Smooth muscle cell (in vitro differentiated cells): ENCODE data around the gene DISP3. TPM values are rescaled to one million over a fixed set of nuclear protein-coding genes. Genes with fewer than 3 reads are reported as not detected.

Experiments
- DNase-seq: peaks from one replicate; lab custom pipeline; 2025; ENCODE audit not compliant: unreplicated experiment; lab: John Stamatoyannopoulos, UW
- H2AFZ ChIP-seq: fragments of 200-600 bp; sonication (generic); 2 replicates; pipeline ENCODE4 v1.6.0; 2016; ENCODE audit warnings: antibody characterized with exemption, low read depth, mild to moderate bottlenecking
- H3F3A ChIP-seq: fragments of 200-600 bp; sonication (generic); 2 replicates; pipeline ENCODE4 v1.6.0; 2017; ENCODE audit warnings: antibody characterized with exemption, low read depth
- H3K27ac ChIP-seq: fragments of 200-600 bp; sonication (generic); 2 replicates; pipeline ENCODE4 v1.5.1; 2016; ENCODE audit warnings: low read depth, mild to moderate bottlenecking
- H3K27me3 ChIP-seq: fragments of 200-600 bp; sonication (generic); 2 replicates; pipeline ENCODE4 v1.6.1; 2016; ENCODE audit warnings: low read depth, mild to moderate bottlenecking
- H3K36me3 ChIP-seq: fragments of 200-600 bp; sonication (generic); 2 replicates; pipeline ENCODE4 v1.5.1; 2016; ENCODE audit warnings: low read depth
- H3K4me1 ChIP-seq: fragments of 200-600 bp; sonication (generic); 2 replicates; pipeline ENCODE4 v1.5.1; 2016; ENCODE audit warnings: low read depth
- H3K4me2 ChIP-seq: fragments of 200-600 bp; sonication (generic); 2 replicates; pipeline ENCODE4 v1.6.0; 2016; ENCODE audit warnings: mild to moderate bottlenecking
- H3K4me3 ChIP-seq: fragments of 200-600 bp; sonication (generic); 2 replicates; pipeline ENCODE4 v1.5.1; 2016; ENCODE audit warnings: mild to moderate bottlenecking
- H3K79me2 ChIP-seq: fragments of 200-600 bp; sonication (generic); 2 replicates; pipeline ENCODE4 v1.6.0; 2016; ENCODE audit warnings: low read depth, mild to moderate bottlenecking
- H3K9ac ChIP-seq: fragments of 200-600 bp; sonication (generic); 2 replicates; pipeline ENCODE4 v1.6.0; 2016; ENCODE audit warnings: low read depth
- H3K9me3 ChIP-seq: fragments of 200-600 bp; sonication (generic); replicated peaks from 2 replicates; pipeline ENCODE4 v1.5.1; 2016; ENCODE audit warnings: low read depth
- H4K20me1 ChIP-seq: fragments of 200-600 bp; sonication (generic); 2 replicates; pipeline ENCODE4 v1.6.0; 2016; ENCODE audit warnings: low read depth
- CTCF ChIP-seq: fragments of 200-600 bp; sonication (generic); IDR thresholded peaks from 2 replicates; pipeline ENCODE4 v1.5.1; 2017; ENCODE audit warnings: borderline replicate concordance, mild to moderate bottlenecking, antibody characterized with exemption; ENCODE audit not compliant: insufficient read depth, poor library complexity, severe bottlenecking
- WGBS: methylation state at CpG from one replicate; pipeline ENCODE4 v1.1.7; 2016; ENCODE audit warnings: low lambda C conversion rate; 5-methylcytosine and 5-hydroxymethylcytosine counted together
- polyA plus RNA-seq: library from polyadenylated mRNA; unstranded; fragments of >200 nt; fragmentation: Nextera tagmentation; extraction: Ambion mirVana; gene quantifications from 2 replicates; pipeline ENCODE4 v1.2.1, GENCODE V29; 2016
- total RNA-seq: library from RNA; depleted of rRNA; stranded (reverse); fragments of >200 nt; gene quantifications from 2 replicates; pipeline ENCODE4 v1.2.3, GENCODE V29; 2014

DISP3 gene
- total and polyA plus RNA-seq, 2 experiments from 2014 or later, result 0.17 TPM; not detected in 1

DNA sequence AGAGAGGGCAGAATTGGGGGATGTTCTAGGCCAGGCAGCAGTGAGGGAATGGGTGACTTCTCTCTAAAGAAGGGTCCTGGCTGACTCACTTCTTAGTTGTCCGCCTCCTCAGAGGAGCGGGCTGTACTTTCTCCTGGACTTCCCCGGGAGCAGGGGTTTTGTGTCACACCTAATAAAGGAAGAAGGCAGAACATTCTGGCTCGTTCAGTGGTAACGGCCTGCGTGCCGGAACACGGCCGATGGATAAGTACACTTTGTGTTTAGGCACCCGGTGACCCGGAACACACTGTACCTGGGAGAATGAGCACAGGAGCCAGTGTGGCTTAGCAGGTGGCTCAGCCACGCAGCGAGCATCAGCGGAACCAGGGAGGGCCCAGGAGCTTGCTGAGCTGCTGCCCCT, 90.6 kb downstream of the DISP3 start:
- Histone ChIP-seq H4K20me1 (no peaks in the 10 kb centered on the region), H3K4me2 (no peak overlapping the region), H3K4me3 (no peak overlapping the region), H2AFZ (no peak overlapping the region), H3K27me3 (peaks cover 6% of the 10 kb centered on the region), H3K4me1 (no peaks in the 10 kb centered on the region), H3K9me3 (no peaks in the 10 kb centered on the region), H3K9ac (no peak overlapping the region), H3K36me3 (no peaks in the 10 kb centered on the region), H3K79me2 (no peaks in the 10 kb centered on the region), H3K27ac (no peak overlapping the region), H3F3A (no peaks in the 10 kb centered on the region)
- WGBS, result 82% methylated on average over 14 of the region's 14 CpGs
- TF ChIP-seq CTCF, result no peak
- no peak for DNase-seq

DNA sequence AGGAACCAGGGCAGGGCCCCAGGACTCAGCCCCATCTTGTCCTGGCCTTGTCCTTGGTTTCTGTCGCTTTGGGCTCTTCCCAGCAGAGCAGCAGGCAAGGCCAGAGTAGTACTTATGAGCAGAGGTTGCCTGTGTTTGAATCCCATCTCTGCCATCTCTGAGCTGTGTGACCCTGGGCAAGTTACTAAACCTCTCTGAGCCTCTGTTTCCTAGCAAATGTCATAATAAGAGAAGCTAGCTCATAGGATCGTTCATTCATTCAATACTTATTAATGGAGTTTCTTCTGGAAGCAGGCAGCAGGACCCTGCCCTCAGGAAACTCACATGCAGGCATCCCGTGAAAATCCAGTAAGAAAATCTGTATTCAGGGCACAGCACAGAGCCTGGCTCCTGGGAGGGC, 91.0 kb downstream of the DISP3 start:
- H3K79me2 ChIP-seq, result no peaks in the 10 kb centered on the region
- no peak overlapping the region for H3K27ac ChIP-seq
- no peaks in the 10 kb centered on the region for H3K9me3 ChIP-seq
- H2AFZ ChIP-seq, result no peak overlapping the region
- no peaks in the 10 kb centered on the region for H3K4me1 ChIP-seq
- WGBS, result 77% methylated on average over 3 of the region's 3 CpGs
- TF ChIP-seq CTCF, result no peak
- H3K9ac ChIP-seq, result no peak overlapping the region
- H3F3A ChIP-seq, result no peaks in the 10 kb centered on the region
- no peaks in the 10 kb centered on the region for H4K20me1 ChIP-seq
- no peaks in the 10 kb centered on the region for H3K36me3 ChIP-seq
- no peak overlapping the region for H3K4me3 ChIP-seq
- H3K27me3 ChIP-seq, result peaks cover 6% of the 10 kb centered on the region
- no peak overlapping the region for H3K4me2 ChIP-seq
- DNase-seq, result no peak

DNA sequence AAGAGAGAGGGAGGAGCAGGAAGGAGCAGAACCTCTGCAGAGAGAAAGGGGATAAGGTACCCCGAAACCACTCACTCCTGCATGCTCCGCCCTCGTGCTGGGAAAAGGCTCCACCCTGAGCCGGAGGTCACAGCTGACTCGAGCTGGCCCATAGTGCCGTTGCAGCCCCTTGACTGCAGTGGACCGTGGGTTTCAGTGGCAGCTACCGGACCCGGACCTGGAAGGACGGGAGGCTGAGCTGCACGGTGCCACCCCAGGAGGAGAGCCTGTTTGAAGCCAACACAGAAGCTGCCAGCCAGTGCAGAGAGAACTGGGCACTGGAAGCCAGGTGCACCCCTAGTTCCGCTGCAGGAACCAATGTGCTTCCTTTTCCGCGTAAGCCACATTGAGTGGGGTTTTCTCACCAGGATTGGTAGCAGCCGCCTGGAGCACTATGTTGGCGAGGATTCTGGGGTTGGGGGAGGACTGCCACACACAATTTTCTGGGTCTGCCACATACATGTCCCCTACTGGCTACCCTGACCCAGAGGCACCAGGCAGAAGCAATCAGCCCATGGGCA, 91.9 kb downstream of the DISP3 start:
- no peaks in the 10 kb centered on the region for H3K79me2 ChIP-seq
- 90% methylated on average over 16 of the region's 16 CpGs for WGBS

More for the DNA sequence above, 91.9 kb downstream of the DISP3 start:
- no peaks in the 10 kb centered on the region for H3K9me3 ChIP-seq
- H3K4me2 ChIP-seq, result no peak overlapping the region
- H3K36me3 ChIP-seq, result no peaks in the 10 kb centered on the region
- H3K27ac ChIP-seq, result no peak overlapping the region
- H3K4me3 ChIP-seq, result no peak overlapping the region
- DNase-seq, result no peak
- no peaks in the 10 kb centered on the region for H3F3A ChIP-seq
- no peak overlapping the region for H3K9ac ChIP-seq
- H2AFZ ChIP-seq, result no peak overlapping the region
- TF ChIP-seq CTCF, result no peak
- H3K4me1 ChIP-seq, result no peaks in the 10 kb centered on the region
- H4K20me1 ChIP-seq, result no peaks in the 10 kb centered on the region
- peaks cover 6% of the 10 kb centered on the region for H3K27me3 ChIP-seq
